GM06990 (cell line): ENCODE results near the gene TENM3.

Experiments
- DNase-seq: peaks from one replicate; pipeline ENCODE4 v3.0.0-alpha.2; 2011; ENCODE audit not compliant: insufficient read length; ENCODE audit errors: extremely low read depth
- H3K27me3 ChIP-seq: replicated peaks from 2 replicates; pipeline ENCODE4 v1.6.0; 2011; ENCODE audit warnings: low read length; ENCODE audit not compliant: control insufficient read depth, insufficient read depth
- H3K36me3 ChIP-seq: 2 replicates; pipeline ENCODE4 v1.5.1; 2011; ENCODE audit warnings: low read length; ENCODE audit not compliant: control insufficient read depth, insufficient read depth
- H3K4me3 ChIP-seq: replicated peaks from 2 replicates; pipeline ENCODE4 v1.5.1; 2011; ENCODE audit warnings: low read depth, mild to moderate bottlenecking, control low read depth, low read length
- CTCF ChIP-seq: IDR thresholded peaks from 2 replicates; pipeline ENCODE4 v1.5.1; 2011; ENCODE audit warnings: low read length, control low read depth, mild to moderate bottlenecking, inconsistent platforms; ENCODE audit not compliant: insufficient read depth, poor library complexity, severe bottlenecking

TENM3 gene

GRCh38 chr4:182695842-182696241 lies 452.6 kb downstream of the TENM3 start:
- no peak for DNase-seq

GRCh38 chr4:182697094-182697493 lies 453.9 kb downstream of the TENM3 start:
- no peak for DNase-seq
- no peak for TF ChIP-seq CTCF
- H3K27me3 ChIP-seq: no peaks in the 10 kb centered on the region
- no peak overlapping the region for H3K4me3 ChIP-seq
- no peaks in the 10 kb centered on the region for H3K36me3 ChIP-seq

More at GRCh38 chr4:182695842-182696241, 452.6 kb downstream of the TENM3 start:
- Histone ChIP-seq H3K36me3 (no peaks in the 10 kb centered on the region), H3K27me3 (no peaks in the 10 kb centered on the region), H3K4me3 (no peak overlapping the region)
- TF ChIP-seq CTCF: no peak

- H3K27me3 ChIP-seq: no peaks in the 10 kb centered on the region
- no peak for DNase-seq
- TF ChIP-seq CTCF: no peak
- H3K36me3 ChIP-seq: no peaks in the 10 kb centered on the region
- no peak overlapping the region for H3K4me3 ChIP-seq
These were observed 455.0 kb downstream of the TENM3 start for GRCh38 chr4:182698212-182698611.

GRCh38 chr4:182699201-182699600 lies 456.0 kb downstream of the TENM3 start:
- no peak for DNase-seq
- Histone ChIP-seq H3K4me3 (no peak overlapping the region), H3K36me3 (no peaks in the 10 kb centered on the region), H3K27me3 (no peaks in the 10 kb centered on the region)
- TF ChIP-seq CTCF: no peak

- no peaks in the 10 kb centered on the region for H3K36me3 ChIP-seq
- no peak for TF ChIP-seq CTCF
- H3K27me3 ChIP-seq: no peaks in the 10 kb centered on the region
- no peak overlapping the region for H3K4me3 ChIP-seq
- DNase-seq: no peak
These were observed 456.6 kb downstream of the TENM3 start for GRCh38 chr4:182699795-182700194.
